Fibroblast of lung (primary cell): ENCODE measurements around the gene CCM2L. TPM values are rescaled to one million over a fixed set of nuclear protein-coding genes. Genes with fewer than 3 reads are reported as not detected.

ENCODE experiments used
- DNase-seq, 2 donors: peaks; one replicate each; pipeline versions ENCODE4 v3.0.0 to v3.0.0-alpha.2; 2010; ENCODE audit warnings: low read depth in 2 of 2
- H2AFZ ChIP-seq: 2 replicates; pipeline ENCODE4 v1.5.1; 2012; ENCODE audit warnings: low read length, control low read depth, inconsistent platforms
- H3K27ac ChIP-seq: 2 replicates; pipeline ENCODE4 v1.5.1; 2011; ENCODE audit warnings: low read length, control low read depth; ENCODE audit not compliant: insufficient read depth
- H3K27me3 ChIP-seq: 2 replicates; pipeline ENCODE4 v1.5.1; 2011; ENCODE audit warnings: mild to moderate bottlenecking, low read length; ENCODE audit not compliant: control insufficient read depth, insufficient read depth
- H3K36me3 ChIP-seq: 2 replicates; pipeline ENCODE4 v1.5.1; 2011; ENCODE audit warnings: low read length; ENCODE audit not compliant: control insufficient read depth, insufficient read depth
- H3K4me1 ChIP-seq: 2 replicates; pipeline ENCODE4 v1.5.1; 2011; ENCODE audit warnings: low read length; ENCODE audit not compliant: control insufficient read depth, insufficient read depth; ENCODE audit errors: extremely low read depth
- H3K4me2 ChIP-seq: 2 replicates; pipeline ENCODE4 v1.5.1; 2011; ENCODE audit warnings: low read length, control low read depth; ENCODE audit not compliant: insufficient read depth; ENCODE audit errors: extremely low read depth
- H3K4me3 ChIP-seq, 4 experiments: fragments of 200-600 bp in 1 of 4; sonication (generic) in 1 of 4; replicated peaks in 1 of 4; 2 replicates each; pipeline ENCODE4 v1.5.1; 2011 to 2016; ENCODE audit warnings: low read length in 4 of 4, low read depth in 3 of 4, mild to moderate bottlenecking in 3 of 4, control low read depth in 2 of 4, inconsistent platforms in 1 of 4, mixed read lengths in 1 of 4; ENCODE audit not compliant: insufficient read depth in 1 of 4; ENCODE audit errors: control extremely low read depth in 1 of 4
- H3K79me2 ChIP-seq: 2 replicates; pipeline ENCODE4 v1.5.1; 2012; ENCODE audit warnings: mild to moderate bottlenecking, low read length, inconsistent platforms; ENCODE audit not compliant: control insufficient read depth, insufficient read depth
- H3K9ac ChIP-seq: 2 replicates; pipeline ENCODE4 v1.5.1; 2011; ENCODE audit warnings: mild to moderate bottlenecking, low read length, control low read depth; ENCODE audit not compliant: insufficient read depth
- H3K9me3 ChIP-seq: 2 replicates; pipeline ENCODE4 v1.5.1; 2012; ENCODE audit warnings: low read depth, low read length; ENCODE audit not compliant: control insufficient read depth, insufficient read depth
- H4K20me1 ChIP-seq: 2 replicates; pipeline ENCODE4 v1.5.1; 2011; ENCODE audit warnings: low read length; ENCODE audit not compliant: control insufficient read depth, insufficient read depth; ENCODE audit errors: extremely low read depth
- EZH2 ChIP-seq: IDR thresholded peaks from 2 replicates; pipeline ENCODE4 v1.5.1; 2012; ENCODE audit warnings: low read length, control low read depth, mild to moderate bottlenecking; ENCODE audit errors: missing control alignments
- polyA plus RNA-seq, 2 donors: library from polyadenylated mRNA; depleted of rRNA in 1 of 2; stranded (reverse) in 1 of 2; unstranded in 1 of 2; fragments of >200 nt; gene quantifications; 2 replicates each; pipeline ENCODE4 v1.2.1, GENCODE V29; 2011 to 2012; ENCODE audit warnings: missing spikeins in 1 of 2
- total RNA-seq: library from RNA; depleted of rRNA; stranded (reverse); fragments of >200 nt; gene quantifications from 2 replicates; pipeline ENCODE4 v1.2.1, GENCODE V29; 2014
- TF ChIP-seq, protein P1 (sequence below), 2 donors: IDR thresholded peaks in 1 of 2; conservative IDR thresholded peaks in 1 of 2; 1 replicate in 1 of 2; 2 replicates in 1 of 2; pipeline ENCODE4 v1.5.1; 2011 to 2012; ENCODE audit warnings: low read length in 2 of 2, control low read depth in 1 of 2, inconsistent platforms in 1 of 2, low read depth in 1 of 2, mild to moderate bottlenecking in 1 of 2

The CCM2L gene
- total and polyA plus RNA-seq, 2 donors (not counting 1 experiment from before 2014, with no cell fraction given), result not detected

DNA sequence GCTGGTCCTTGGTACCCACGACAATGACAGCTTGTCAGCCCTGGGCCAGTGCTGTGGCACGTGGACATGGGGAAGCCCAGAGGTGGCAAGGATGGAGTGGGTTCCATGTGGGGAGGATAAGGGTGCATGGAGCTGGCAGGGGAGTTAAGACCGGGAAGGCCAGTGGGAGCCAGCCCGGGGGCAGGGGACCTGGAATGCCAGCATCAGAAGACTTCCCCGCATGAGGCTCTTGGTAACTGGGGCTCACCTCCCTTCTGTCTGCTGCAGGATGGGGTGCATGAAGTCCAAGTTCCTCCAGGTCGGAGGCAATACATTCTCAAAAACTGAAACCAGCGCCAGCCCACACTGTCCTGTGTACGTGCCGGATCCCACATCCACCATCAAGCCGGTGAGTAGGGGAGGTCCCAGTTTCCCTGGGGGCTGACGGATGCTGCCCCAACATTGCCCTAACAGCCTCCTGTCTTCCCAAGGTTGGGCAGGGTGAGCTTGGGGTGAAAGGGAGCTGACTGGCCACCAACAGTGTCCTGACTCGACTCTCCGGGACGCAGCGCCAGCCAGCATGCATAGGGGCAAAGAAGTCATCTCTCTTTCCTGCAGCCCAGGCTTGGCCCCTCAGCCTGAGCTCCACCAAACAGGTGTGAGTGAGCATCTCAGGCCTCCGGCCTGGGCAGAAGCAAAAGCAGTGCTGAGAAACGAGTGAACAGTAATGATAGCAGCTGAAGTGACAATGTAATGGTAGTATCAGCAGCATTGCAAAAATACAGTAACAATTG, 61.3 kb downstream of the CCM2L start:
- Histone ChIP-seq H2AFZ (no peak overlapping the region), H4K20me1 (no peaks in the 10 kb centered on the region), H3K4me1 (peaks cover 4% of the 10 kb centered on the region), H3K27ac (no peak overlapping the region), H3K79me2 (no peaks in the 10 kb centered on the region), H3K36me3 (no peaks in the 10 kb centered on the region), H3K4me2 (no peak overlapping the region), H3K27me3 (peaks cover 5% of the 10 kb centered on the region), H3K9ac (no peak overlapping the region), H3K9me3 (no peaks in the 10 kb centered on the region), H3K4me3 (no peak overlapping the region)
- no peak for DNase-seq
- no peak for TF ChIP-seq EZH2
- TF ChIP-seq, protein P1, sequence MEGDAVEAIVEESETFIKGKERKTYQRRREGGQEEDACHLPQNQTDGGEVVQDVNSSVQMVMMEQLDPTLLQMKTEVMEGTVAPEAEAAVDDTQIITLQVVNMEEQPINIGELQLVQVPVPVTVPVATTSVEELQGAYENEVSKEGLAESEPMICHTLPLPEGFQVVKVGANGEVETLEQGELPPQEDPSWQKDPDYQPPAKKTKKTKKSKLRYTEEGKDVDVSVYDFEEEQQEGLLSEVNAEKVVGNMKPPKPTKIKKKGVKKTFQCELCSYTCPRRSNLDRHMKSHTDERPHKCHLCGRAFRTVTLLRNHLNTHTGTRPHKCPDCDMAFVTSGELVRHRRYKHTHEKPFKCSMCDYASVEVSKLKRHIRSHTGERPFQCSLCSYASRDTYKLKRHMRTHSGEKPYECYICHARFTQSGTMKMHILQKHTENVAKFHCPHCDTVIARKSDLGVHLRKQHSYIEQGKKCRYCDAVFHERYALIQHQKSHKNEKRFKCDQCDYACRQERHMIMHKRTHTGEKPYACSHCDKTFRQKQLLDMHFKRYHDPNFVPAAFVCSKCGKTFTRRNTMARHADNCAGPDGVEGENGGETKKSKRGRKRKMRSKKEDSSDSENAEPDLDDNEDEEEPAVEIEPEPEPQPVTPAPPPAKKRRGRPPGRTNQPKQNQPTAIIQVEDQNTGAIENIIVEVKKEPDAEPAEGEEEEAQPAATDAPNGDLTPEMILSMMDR (conservative IDR thresholded peaks at IDR 0.05 in 1 of 2, IDR thresholded peaks at IDR 0.05 in 1 of 2; ENCODE audit: low read depth in 1 of 2, low read length in 2 of 2), result no peak

DNA sequence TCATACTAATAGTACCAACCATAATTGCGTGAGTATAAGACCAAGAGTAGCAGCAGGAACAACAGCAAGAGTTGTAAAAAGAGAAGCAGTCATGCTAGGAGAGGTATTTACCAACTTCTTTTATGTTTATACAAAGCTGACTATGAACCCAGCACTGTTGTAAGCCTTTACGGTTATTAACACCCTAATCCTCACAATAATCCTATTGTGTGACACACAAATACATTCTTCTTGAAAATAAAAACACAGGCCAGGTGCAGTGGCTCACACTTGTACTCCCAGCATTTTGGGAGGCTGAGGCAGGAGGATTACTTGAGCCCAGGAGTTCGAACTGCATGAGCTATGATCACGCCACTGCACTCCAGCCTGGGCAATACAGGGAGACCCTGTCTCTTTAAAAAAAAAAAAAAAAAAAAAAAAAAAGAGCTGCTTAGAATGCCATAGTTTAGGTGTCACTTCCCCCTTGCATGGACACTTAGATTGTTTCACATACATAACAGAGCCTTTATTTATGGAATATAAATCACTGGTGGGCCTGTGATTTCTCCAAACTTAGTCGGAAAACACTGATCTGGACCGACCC, 62.0 kb downstream of the CCM2L start:
- Histone ChIP-seq H3K27me3 (peaks cover 5% of the 10 kb centered on the region), H3K27ac (no peak overlapping the region), H2AFZ (no peak overlapping the region), H3K4me2 (no peak overlapping the region), H3K4me3 (no peak overlapping the region), H3K9ac (no peak overlapping the region), H3K79me2 (no peaks in the 10 kb centered on the region), H3K36me3 (no peaks in the 10 kb centered on the region), H4K20me1 (no peaks in the 10 kb centered on the region), H3K4me1 (peaks cover 4% of the 10 kb centered on the region), H3K9me3 (no peaks in the 10 kb centered on the region)
- TF ChIP-seq, protein P1 (conservative IDR thresholded peaks at IDR 0.05 in 1 of 2, IDR thresholded peaks at IDR 0.05 in 1 of 2; ENCODE audit: low read depth in 1 of 2, low read length in 2 of 2), result no peak
- TF ChIP-seq EZH2, result no peak
- peak in 1 of 2 donors; percentile 16 for DNase-seq

DNA sequence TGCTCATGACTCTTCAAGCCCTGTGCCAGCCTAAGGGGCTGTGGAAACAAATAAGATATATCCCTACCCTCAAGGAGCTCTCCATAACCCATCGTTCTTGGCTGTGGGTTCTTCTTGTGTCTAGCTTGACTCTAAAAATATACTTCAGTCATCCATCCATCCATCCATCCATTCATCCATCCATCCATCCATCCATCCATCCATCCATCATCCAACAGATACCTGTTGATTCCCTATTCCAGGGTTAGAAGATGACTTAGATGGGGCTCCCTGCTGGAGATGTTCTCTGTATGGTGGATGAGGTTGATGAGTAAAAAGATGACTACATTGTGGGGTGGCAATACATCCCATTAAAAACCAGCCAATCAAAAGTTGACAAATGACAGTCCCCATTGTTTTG, 65.3 kb downstream of the CCM2L start:
- no peaks in the 10 kb centered on the region for H3K79me2 ChIP-seq
- H3K4me3 ChIP-seq, result no peak overlapping the region
- no peak for DNase-seq
- no peak overlapping the region for H3K9ac ChIP-seq
- H4K20me1 ChIP-seq, result no peaks in the 10 kb centered on the region
- TF ChIP-seq, protein P1 (conservative IDR thresholded peaks at IDR 0.05 in 1 of 2, IDR thresholded peaks at IDR 0.05 in 1 of 2; ENCODE audit: low read depth in 1 of 2, low read length in 2 of 2), result no peak
- no peak for TF ChIP-seq EZH2
- no peak overlapping the region for H3K4me2 ChIP-seq
- H3K27me3 ChIP-seq, result peaks cover 5% of the 10 kb centered on the region
- H3K4me1 ChIP-seq, result no peaks in the 10 kb centered on the region
- H3K9me3 ChIP-seq, result no peaks in the 10 kb centered on the region
- no peak overlapping the region for H3K27ac ChIP-seq
- H3K36me3 ChIP-seq, result no peaks in the 10 kb centered on the region
- no peak overlapping the region for H2AFZ ChIP-seq
